Measurements from ENCODE around the gene IGDCC3.
A peak's percentile ranks its signal among the peaks of the same experiment; 100 is the strongest.
"Not testable (repeated sequence)": the region's sequence is repeated elsewhere in the genome, so short reads cannot be mapped to it uniquely, and the experiment has no call there.

The IGDCC3 gene

DNA sequence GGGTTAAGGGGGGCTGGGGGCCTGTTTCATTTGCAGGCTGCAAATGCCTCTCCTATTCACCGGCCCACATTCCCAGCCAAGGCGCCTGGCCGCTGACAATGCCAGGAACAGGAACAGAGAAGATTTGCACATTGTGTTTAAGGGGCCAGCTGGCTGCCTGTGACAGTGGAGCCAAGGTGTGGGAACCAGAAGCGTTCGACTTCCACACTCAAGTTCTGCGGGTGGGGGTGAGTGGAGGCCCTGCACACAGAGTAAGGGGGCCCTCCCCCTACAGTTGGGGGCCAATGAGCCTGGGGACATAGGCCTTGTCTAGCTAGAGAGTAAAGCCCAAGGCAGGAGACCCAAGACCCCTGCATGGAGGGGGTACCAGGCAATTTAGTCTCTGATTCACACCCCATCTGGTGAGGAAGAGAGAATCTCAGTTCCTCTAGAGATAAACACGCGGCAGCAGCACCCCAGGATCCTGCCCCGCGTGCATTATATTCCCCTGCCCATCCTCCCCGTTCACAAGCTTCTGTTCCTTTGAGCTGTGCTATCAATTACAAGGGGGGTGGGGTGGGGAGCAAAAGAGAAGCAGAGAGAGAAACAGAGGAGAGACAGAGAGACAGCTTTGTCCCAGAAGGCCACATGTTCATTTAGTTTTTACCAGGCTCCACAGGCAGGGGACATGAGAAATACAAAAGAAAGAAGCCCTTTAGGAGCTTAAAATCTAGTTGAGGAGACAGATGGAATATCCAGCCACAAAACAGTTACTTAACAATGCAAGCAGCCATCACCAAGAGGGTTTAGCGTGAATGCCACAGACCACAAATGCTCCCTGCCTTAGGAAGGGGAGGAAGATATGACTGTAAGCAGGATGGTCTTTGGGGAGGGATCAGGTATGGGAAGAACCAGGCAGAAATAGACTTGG, 9.2 kb downstream of the IGDCC3 start:
- no peak for DNase-seq

DNA sequence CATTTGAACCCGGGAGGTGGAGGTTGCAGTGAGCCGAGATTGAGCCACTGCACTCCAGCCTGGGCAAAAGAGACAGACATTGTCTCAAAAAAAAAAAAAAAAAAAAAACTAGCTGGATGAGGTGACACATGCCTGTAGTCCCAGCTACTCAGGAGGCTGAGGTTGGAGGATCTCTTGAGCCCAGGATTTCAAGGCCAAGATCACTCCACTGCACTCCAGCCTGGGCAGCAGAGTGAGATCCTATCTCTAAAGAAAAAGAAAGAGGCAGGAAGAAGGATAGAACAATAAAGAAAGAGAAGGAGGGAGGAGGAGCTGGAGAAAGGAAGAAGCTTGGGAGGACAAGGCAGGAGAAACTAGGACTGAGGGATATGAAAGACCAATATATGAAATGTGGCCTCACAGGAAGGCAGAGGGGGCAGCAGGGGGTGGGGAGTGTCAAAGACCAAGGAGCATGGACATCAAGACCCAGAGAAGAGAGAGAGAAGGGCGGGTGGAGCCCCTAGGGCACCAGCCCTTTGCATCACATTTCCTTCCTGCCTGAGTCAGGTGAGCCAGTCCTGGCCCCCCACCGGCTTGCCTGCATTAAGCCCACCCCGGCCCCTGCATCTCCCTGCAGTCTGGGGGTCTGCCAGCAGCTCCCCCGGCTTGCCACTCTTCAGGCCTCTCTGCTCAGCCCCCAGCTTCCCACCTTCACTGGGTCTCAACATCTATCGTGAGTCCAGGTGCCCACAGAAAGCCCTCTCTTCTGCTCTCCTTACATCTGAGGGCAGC, 11.5 kb downstream of the IGDCC3 start:
- no peak for DNase-seq

DNA sequence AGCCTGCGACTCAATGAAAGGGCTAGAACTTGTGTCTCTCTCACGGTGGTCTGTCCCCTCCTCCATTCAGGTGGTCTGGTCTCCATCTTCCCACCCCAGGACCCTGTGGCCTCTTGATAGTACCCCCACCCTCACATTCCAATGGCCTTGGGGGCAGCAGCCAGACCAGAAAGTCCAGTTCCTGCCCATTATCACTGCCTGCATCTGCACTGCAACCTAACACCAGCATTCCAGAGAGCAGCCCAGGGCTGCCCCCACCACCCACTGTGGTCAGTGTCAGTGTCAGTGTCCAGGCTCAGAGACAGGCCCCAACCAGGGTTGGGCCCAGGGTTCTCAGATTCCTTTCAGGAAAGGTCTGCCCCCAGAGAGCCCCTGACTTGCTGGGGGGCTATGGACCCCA, 12.6 kb downstream of the IGDCC3 start:
- DNase-seq: no peak

DNA sequence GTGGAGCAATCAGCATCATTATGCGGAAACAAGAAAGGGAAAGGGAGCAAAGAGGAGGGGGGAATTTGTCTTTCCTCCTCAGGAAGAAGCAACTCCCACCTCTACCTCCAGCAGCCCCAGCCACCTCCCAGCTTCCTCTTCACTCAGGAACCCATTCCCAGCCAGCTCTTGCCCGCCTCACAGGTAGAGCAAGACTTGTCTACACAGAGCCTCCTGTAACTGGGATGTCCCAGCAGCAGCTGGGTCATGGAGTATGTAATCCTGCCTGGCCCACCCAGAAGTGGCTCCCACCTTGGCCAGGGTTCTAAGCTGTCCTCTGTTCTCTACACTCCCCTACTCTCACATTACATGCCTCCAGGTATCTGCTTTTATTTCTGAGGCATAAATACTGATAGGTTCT, 14.0 kb downstream of the IGDCC3 start:
- no peak for DNase-seq

DNA sequence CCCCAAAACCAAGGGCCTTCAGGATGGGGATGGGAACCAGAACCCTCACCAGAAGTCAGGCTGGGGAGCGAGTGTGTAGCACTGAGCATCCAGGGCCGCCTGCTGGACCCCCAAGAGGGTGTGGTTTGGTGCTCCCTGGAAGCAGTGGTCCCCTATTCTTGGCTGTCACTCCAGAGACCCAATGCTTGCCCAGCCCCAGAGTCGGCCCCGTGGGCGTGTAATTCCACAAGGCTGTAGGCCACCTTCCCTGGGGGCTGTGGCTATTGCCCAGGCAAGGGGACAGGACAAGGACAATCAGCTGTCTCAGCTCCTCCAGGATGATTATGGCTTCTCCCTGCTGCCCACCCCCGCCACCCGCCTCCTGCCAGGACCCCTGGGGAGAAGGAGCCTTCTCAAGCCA, 14.5 kb downstream of the IGDCC3 start:
- peak in 1 of 3 experiments; percentile 31 for DNase-seq

DNA sequence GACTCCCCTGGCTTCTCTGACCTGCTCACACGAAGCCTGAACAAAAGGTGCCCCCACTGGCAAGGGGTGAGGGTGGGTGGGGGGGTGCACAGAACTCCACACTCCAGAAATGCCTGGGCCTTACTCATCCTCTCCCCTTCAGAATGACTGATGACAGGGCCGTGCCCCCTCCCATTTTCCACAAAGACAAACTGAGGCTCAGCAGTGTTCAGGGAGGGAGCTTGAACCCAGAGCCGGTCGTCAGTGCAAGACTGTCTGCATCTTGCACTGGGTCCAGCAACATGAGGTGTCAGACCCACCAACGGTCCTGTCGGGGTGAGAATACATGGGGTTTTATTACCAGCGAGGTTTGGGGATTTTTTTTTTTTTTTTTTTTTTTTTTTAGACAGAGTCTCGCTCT, 15.3 kb downstream of the IGDCC3 start:
- DNase-seq: no peak

DNA sequence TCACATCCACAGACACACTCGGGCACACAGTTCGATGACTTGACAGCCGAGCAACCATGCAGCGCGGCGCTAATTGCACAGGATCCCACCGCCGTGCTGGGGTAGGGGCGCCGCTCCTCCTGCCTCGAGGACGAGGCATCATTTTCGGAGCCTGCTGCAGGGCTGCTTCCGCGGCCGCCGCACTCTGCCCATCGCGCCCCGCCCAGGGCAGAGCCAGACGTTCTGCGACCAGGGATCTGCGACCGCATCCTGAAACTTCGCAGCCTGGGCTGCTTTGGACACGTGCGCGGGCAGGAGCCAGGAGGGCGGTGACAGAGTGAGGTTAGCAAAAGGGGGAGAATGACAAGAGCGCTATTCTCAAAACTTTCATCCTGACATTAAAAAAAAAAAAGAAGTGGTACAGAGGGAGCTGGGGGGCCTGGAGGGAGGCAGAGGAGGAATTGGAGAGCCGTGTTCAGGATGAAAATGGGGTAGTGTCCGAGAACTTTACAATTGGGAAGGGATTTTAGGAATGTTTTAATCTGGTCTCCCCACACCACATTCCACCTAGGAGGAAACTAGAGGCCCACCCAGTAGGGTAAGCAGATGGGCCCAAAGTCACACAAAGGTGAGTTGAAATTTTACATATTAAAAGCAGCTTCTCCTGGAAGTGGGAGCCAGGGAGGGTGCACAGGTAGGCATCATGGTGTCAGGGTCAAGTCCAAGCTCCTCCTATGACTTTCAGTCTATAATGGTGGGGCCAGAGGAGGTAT, 15.9 kb downstream of the IGDCC3 start:
- no peak for DNase-seq

DNA sequence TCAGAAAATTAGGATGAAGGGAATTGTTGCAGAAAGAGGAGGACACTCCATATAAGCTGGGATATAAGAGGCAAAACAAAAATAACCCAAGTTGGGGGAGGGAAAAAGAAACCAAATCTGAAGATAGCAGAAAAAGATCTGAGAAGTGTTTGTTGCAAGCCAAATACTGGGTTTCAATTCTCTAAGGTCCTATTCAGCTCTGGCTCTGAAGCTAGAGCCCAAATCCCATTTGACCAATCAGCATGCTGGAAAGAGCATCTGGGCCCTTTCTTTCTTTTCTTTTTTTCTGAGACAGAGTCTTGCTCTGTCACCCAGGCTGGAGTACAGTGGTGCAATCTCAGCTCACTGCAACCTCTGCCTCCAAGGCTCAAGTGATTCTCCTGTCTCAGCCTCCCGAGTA, 17.3 kb downstream of the IGDCC3 start:
- no peak for DNase-seq

DNA sequence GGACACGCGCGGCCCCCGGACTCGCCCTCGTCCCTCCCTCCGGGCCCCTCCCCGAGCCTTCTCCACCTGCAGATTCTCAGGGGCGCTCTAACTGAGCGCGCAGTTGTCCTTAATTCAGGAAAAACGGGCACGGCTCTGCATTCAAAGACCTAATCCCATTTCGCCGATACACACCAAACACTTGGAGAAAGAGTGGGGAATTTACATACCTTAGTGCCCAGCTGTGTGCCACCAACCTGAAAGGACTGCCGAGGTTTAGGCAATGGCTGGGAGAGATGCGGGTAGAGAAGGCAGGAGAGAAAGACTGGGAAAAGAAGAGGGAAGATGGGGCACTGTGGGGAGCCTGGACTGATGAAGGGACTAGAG, 21.8 kb downstream of the IGDCC3 start:
- peak in 2 of 3 experiments; percentile 44 to 67 for DNase-seq

DNA sequence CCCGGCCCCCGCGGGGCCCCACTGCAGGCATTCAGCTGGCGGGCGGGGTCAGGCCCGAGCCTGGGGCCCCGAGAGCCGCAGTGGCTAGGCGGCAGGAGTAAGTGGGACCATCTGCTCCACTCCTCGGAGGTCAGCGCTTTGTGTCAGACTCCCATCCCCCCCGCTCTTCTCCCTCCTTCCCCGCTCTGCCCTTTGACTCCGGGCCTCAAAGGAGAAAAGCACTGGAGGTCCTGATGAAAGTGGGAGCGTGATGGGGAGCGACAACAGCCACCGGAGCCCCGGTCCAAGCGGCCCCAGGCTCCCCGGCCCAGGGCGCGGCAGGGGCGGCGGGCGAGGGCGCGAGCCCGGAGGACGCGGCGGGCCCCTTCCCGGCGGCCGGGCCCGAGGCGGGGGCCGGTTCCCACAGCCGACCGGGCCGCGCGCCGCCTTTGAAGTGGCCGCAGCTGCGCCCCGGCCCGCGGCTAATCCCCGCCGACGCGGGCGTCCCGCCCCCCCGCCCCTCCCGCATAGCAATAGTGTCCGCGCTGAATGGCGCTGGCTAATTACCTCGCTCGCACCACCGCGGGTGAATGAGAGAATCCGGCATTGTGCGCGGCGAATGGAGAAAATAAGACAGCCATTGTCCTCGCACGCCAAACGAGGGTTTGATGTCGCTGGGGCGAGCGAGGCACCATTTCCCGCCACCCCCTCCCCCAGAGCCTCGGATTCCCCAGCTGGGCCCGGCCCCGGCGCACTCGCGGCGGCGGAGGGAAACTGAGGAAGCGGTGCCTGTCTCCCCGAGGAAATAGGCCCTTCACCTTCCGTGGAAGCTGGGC, 22.4 kb downstream of the IGDCC3 start:
- DNase-seq: peak; percentile 8 to 67 (median 61)

DNA sequence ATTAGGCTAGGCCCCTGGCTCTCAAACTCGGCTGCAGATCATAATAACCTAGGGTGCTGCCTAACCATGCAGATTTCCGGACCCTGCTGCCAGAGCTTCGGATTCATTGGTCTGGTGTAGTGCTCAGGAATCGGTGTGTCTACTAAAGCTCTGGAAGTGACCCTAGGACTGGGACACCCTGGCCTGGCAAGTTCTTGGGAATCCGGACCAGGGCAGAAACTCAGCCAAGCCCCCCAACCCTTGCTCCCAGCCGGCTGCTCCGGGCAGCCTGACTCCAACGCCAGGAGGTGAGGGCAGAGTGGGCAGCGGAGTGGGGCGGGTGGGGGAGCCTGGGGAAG, 23.0 kb downstream of the IGDCC3 start:
- no peak for DNase-seq

DNA sequence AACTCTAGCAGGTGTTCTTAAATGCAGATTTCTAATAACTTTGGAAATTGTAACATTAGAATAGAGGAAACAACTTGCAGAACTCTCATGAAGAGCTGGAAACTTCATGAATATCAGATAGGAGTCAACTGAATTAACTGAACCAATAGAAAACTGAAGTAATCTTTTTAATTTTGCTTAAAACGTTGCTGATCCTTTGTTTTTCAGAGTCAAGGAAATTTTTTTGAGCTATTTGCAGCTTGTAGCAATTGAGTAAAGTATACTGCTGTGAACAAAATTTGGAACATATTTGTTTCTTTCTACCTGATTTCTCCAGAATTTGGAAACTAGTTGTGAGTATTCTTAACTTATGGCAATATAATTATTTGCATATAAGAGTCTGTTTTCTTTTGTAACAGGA, 25.8 kb downstream of the IGDCC3 start:
- not testable (repeated sequence) for DNase-seq

DNA sequence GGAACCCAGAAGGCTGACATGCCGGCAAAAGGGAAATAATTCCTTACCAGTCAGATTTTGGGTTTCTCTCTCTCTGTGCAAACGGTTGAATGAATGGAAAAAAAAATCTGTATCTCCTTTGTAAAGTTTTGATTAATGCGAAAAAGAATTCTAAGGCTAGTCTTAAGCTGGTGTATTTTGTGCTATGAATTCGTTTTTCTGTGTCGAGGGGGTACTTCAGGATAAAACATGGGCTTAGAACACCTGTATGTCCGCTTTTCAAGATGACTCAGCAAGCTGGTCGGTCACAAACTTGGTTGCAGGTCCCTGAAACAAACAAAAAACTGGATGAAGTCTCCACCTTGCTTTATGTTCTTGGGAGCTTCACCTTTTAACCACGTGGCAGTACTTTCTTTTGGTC, 28.5 kb downstream of the IGDCC3 start:
- no peak for DNase-seq

DNA sequence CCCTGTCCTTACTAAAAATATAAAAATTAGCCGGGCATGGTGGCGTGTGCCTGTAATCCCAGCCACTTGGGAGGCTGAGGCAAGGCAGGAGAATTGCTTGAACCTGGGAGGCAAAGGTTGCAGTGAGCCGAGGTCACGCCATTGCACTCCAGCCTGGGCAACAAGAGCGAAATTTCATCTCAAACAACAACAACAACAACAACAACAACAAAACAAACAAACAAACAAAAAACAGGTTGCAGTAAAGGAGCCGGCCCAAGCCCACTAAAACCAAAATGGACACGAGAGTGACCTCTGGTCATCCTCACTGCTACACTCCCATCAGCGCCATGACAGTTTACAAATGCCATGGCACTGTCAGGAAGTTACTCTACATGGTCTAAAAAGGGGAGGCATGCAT, 30.0 kb downstream of the IGDCC3 start:
- not testable (repeated sequence) for DNase-seq

DNA sequence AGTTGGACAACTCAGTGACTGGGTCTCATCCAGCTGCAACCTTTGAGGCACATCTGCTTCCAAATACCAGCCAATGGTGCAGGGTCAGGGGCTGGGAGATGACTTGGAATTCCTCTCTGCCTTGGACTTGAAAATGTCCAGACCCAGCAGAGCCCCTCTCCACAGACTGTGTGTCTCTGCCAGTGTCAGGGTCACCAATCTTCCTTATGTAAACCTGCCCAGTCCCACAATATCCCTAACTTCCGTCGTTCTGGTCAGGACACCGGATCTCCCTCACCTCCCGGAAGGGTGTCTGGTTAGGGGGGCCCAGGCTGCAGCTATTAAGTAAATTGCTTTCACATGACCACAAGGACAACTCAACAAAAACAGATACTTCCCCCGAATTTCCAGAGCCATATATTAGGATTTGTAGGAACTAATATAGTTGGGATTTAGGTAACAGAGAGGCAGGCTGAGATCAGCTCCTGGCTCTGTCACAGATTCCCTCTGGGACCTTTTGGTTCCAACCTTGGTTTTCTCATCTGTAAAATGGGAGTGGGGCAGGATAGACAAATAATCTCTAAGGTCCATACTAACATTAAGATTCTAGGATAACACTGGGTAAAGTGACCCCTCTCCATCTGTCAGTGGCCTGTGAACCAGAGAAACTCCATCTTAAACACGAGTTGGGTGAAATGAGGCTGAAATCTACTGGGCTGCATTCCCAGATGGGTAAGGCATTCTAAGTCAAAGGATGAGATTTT, 30.8 kb downstream of the IGDCC3 start:
- no peak for DNase-seq

DNA sequence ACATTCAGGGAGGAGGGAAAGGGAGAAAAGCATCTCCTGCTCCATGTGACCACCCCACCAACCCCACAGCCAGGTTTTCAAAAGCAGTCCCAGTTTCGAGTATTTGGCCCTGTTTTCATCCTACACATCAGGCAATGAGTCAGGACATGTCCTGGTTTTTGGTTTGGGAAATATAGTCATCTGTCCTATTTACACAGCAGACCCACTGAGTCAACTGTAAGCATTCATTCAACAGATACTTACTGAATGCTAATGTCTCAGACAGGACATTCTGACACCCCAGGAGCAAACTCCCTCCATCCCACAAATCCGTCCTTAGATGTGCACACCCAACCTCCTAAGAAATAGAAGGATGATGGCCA, 32.9 kb downstream of the IGDCC3 start:
- DNase-seq: no peak

DNA sequence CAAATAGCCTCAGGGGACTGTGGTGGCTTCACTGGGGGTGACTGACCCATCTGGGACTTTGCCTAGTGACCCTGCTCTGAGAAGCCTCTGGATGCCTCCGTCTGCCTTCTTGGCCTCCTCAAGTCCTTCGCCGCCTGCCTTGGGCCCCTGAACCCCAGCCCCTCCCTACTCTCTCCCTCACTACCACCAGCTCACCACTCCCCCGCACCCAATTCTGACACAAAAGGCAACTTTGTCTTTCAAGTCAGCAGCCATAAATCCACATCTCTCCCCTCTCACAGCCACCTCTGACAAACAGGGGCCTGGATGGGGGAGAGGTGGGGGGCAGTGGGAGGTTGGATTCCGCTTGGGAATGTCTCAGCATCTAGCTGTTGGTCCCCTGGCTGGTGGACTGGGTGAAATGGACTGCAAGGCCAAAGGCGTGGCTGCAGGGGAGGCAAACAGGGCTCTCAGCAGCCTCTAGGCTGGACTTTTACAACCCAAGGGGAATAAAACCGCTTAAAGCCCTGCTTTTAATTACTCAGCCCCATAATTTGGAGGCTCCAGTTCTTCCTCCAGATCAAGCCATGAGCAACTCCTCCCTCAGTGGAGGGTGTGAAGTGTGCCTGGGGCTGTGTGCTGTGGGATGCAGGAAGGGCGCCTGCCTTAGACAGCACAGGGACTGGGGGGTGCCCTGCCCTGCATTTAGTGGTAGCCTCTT, 33.4 kb downstream of the IGDCC3 start:
- DNase-seq: no peak

DNA sequence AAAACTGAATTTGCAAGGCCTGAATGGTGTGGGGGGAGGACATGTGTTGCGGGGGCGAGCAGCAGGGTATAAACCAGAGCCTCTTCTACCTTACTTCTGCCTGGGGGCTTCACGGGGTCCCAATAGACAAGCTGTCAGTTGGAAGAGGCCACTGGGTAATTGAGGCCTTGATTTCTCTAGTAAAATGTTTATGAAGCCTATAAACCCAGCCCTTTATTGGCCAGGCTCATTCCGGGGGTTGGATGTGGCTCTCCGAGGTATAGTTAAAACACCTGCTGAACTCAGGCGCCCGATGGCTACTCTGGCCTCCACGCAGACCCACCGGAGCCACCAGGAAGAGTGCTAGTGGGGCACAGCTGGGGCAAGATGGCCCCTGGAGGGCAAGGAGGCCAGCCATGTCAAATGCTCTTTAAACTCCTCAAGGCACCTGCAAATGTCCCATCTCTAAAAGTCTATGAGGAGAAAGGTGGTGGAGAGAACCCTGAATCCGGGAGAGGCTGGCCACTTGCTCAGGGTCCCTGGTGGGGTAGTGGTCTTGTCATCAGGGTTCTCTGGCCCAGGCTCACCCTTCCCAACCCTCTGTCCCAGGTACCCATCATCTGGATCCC, 34.3 kb downstream of the IGDCC3 start:
- DNase-seq: no peak

DNA sequence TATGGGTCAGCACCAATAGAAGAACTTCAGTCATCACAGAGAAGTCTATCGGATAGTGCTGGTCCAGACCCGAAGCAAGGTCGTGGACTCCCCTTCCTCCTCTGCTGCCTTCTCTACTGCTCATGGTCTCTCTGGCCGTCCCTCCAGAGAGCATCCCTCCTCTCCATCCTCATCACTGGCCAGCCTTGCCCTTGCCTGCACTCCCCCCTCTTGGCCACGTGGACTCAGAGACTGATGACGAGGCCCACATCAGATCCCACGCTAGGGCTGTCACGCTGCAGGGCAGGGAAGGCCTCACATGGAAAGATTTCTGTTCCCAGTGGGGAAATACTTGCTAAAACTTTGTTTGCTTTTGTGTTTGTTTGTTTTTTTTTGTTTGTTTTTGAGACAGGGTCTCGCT, 35.3 kb downstream of the IGDCC3 start:
- no peak for DNase-seq

DNA sequence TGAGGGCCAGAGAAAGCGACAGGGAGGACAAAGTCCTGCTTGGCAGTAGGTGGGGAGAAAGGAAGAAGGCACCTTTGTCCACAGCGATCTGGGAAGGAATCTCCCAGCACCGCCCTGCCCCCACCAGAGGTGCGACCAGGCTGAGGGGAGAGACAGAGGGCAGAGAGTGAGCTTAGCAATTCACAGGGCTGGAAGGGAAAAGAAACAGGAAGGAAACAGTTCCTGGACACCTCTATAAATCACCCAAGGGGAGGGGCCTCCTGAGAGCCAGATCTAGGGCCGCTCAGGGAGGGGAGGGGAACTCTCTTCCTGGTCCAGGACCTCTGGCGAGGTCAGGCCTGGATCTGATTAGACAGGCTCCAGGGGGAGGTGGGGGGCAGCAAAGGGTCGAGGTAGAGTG, 37.9 kb downstream of the IGDCC3 start:
- peak in 1 of 3 experiments; percentile 4 for DNase-seq

DNA sequence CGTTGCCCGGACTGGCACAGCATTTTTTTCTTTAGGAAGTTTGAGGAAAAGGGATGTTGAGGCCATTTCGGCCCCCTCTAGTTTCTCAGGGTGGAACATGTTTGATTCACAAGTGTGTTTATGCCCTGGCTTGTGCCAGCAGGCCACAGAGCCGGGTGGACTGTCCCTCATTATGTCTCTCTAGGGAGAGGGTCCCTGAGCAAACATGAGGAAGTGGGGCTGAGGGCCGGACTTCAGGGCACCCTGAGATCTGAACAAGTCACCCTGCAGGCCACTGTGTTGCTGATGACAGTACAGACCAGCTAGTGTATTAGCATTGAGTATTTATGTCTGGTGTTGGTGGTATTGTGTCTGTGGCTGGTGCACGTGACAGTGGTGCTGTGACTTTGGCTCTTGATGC, 38.4 kb downstream of the IGDCC3 start:
- DNase-seq: no peak
